ENCODE measurements around the gene DAW1.

DAW1 gene

GRCh38 chr2:227939271-227940027 lies 68.0 kb downstream of the DAW1 start:
- ChIA-PET POLR2A (no interaction called here), CTCF (interaction anchor here (1.0 kb wide), 1 partner anchor 509 kb away, joined by 5 read pairs; no protein-coding TSS in a partner anchor)
- DNase-seq (ENCODE audit: extremely low spot score) = peak; percentile 50
- TF ChIP-seq, protein P1, sequence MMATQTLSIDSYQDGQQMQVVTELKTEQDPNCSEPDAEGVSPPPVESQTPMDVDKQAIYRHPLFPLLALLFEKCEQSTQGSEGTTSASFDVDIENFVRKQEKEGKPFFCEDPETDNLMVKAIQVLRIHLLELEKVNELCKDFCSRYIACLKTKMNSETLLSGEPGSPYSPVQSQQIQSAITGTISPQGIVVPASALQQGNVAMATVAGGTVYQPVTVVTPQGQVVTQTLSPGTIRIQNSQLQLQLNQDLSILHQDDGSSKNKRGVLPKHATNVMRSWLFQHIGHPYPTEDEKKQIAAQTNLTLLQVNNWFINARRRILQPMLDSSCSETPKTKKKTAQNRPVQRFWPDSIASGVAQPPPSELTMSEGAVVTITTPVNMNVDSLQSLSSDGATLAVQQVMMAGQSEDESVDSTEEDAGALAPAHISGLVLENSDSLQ (IDR thresholded peaks at IDR 0.05) = peak; percentile 85
- TF ChIP-seq FOXM1 (IDR thresholded peaks at IDR 0.05; ENCODE audit: borderline replicate concordance) = no peak

DNA sequence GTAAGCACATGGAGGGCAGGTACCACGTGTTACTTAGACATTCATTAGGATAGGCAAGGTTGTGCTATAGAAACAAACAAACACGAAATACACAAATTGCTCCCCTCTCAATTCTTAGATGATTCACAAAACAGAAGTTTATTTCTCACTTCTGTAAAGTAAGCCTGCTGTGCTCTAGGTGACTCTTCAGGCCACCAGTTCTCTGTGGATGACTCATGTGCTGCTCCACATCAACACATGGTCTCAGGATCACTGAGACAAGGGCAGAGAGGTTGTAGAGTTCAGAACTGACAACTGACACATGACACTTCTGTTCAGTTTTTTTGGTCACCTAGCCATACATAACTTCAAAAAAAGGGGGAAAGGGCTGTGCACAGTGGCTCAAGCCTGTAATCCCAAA lies 70.6 kb downstream of the DAW1 start:
- CTCF ChIA-PET = no interaction called here
- POLR2A ChIA-PET = no interaction called here
- no peak for TF ChIP-seq TARDBP (IDR thresholded peaks at IDR 0.05)
- TF ChIP-seq SP1 (IDR thresholded peaks at IDR 0.05) = no peak
- TF ChIP-seq ZNF384 (IDR thresholded peaks at IDR 0.05) = no peak
- no peak for TF ChIP-seq FOXK2 (IDR thresholded peaks at IDR 0.05)
- no peak for TF ChIP-seq HDGF (IDR thresholded peaks at IDR 0.05; ENCODE audit: borderline replicate concordance)
- TF ChIP-seq BHLHE40 (IDR thresholded peaks at IDR 0.05; ENCODE audit: borderline replicate concordance) = no peak
- no peak for TF ChIP-seq FOXA1 (IDR thresholded peaks at IDR 0.05)
- TF ChIP-seq ARNT (IDR thresholded peaks at IDR 0.05) = no peak
- TF ChIP-seq NFRKB (IDR thresholded peaks at IDR 0.05) = no peak
- no peak for TF ChIP-seq L3MBTL2 (conservative IDR thresholded peaks at IDR 0.05)
- TF ChIP-seq, protein P1 (IDR thresholded peaks at IDR 0.05) = no peak
- TF ChIP-seq SUZ12 (IDR thresholded peaks at IDR 0.05) = no peak
- TF ChIP-seq CTBP1 (IDR thresholded peaks at IDR 0.05; ENCODE audit: borderline replicate concordance) = no peak
- no peak for DNase-seq (ENCODE audit: extremely low spot score)

DNA sequence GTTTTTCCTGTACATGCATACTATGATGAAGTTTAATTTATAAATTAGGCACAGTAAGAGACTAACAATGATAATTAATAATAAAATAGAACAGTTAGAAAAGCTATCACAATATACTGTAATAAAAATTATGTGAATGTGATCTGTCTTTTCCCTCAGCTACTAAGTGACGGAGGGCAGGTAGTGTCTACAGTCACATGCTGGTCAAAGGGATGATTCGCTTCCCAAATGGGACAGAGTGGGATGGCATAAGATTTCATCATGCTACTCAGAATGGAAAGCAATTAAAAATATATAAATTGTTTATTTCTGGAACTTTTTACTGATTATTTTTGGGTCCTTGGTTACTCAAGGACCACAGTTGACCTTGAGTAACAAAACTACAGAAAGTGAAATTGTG lies 71.5 kb downstream of the DAW1 start:
- DNase-seq (ENCODE audit: extremely low spot score) = no peak
- CTCF ChIA-PET = no interaction called here
- TF ChIP-seq ELF4 (IDR thresholded peaks at IDR 0.05) (no peak), FOXM1 (IDR thresholded peaks at IDR 0.05; ENCODE audit: borderline replicate concordance) (no peak), NFRKB (IDR thresholded peaks at IDR 0.05) (no peak), SUZ12 (IDR thresholded peaks at IDR 0.05) (no peak), FOXA1 (IDR thresholded peaks at IDR 0.05) (no peak), HDGF (IDR thresholded peaks at IDR 0.05; ENCODE audit: borderline replicate concordance) (no peak), SP1 (IDR thresholded peaks at IDR 0.05) (no peak)
- POLR2A ChIA-PET = no interaction called here

- CTCF ChIA-PET = no interaction called here
- no peak for DNase-seq (ENCODE audit: extremely low spot score)
- POLR2A ChIA-PET = no interaction called here
Observed at GRCh38 chr2:227960317-227960716, 88.9 kb downstream of the DAW1 start.

DNA sequence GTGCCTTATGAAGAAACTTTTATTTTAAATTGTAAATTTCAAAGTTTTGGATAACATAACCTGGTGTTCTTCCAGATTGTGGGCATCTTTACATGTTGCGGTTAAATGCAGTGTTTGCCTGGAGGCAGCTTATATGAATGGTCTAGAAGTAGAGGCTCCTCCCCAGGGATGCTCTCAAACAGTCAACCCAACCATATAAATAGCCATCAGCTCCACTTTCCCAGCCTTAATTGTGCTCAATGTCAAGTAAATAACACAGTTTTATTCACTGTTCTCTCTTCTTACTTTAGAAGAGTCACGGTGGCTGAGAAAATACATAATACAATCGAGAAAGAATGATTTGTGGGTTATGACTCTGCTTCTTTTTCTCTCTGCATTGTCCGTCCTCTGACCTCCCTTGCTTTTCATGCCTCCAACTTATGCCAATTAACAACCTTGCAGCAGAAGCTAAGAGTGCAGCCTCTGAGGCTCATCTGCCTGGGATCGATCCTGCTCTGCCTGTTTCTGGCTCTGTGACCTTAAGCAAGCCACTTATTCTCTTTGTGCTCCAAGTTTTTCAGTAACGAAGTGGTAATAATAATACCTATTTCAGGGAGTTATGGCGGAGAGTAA lies 100.3 kb downstream of the DAW1 start:
- no peak for TF ChIP-seq ARNT (IDR thresholded peaks at IDR 0.05)
- ChIA-PET CTCF (no interaction called here), POLR2A (no interaction called here)
- no peak for DNase-seq (ENCODE audit: extremely low spot score)

More at GRCh38 chr2:227960317-227960716, 88.9 kb downstream of the DAW1 start:
- TF ChIP-seq, protein P1 (IDR thresholded peaks at IDR 0.05) = no peak
- TF ChIP-seq TARDBP (IDR thresholded peaks at IDR 0.05) (no peak), L3MBTL2 (conservative IDR thresholded peaks at IDR 0.05) (no peak), ZNF384 (IDR thresholded peaks at IDR 0.05) (no peak), ARNT (IDR thresholded peaks at IDR 0.05) (no peak), LEF1 (IDR thresholded peaks at IDR 0.05; ENCODE audit: borderline replicate concordance) (no peak), FOXM1 (IDR thresholded peaks at IDR 0.05; ENCODE audit: borderline replicate concordance) (no peak), FOXK2 (IDR thresholded peaks at IDR 0.05) (no peak), NFRKB (IDR thresholded peaks at IDR 0.05) (no peak), FOXA1 (IDR thresholded peaks at IDR 0.05) (no peak), SP1 (IDR thresholded peaks at IDR 0.05) (no peak), HDGF (IDR thresholded peaks at IDR 0.05; ENCODE audit: borderline replicate concordance) (no peak), SUZ12 (IDR thresholded peaks at IDR 0.05) (no peak), ELF4 (IDR thresholded peaks at IDR 0.05) (no peak), CTBP1 (IDR thresholded peaks at IDR 0.05; ENCODE audit: borderline replicate concordance) (no peak), BHLHE40 (IDR thresholded peaks at IDR 0.05; ENCODE audit: borderline replicate concordance) (no peak)

GRCh38 chr2:227973241-227973640 lies 101.8 kb downstream of the DAW1 start:
- CTCF ChIA-PET = no interaction called here
- no peak for DNase-seq (ENCODE audit: extremely low spot score)
- TF ChIP-seq ELF4 (IDR thresholded peaks at IDR 0.05) (no peak), ARNT (IDR thresholded peaks at IDR 0.05) (no peak), SUZ12 (IDR thresholded peaks at IDR 0.05) (no peak), LEF1 (IDR thresholded peaks at IDR 0.05; ENCODE audit: borderline replicate concordance) (no peak), SP1 (IDR thresholded peaks at IDR 0.05) (no peak), TARDBP (IDR thresholded peaks at IDR 0.05) (no peak), FOXM1 (IDR thresholded peaks at IDR 0.05; ENCODE audit: borderline replicate concordance) (no peak), BHLHE40 (IDR thresholded peaks at IDR 0.05; ENCODE audit: borderline replicate concordance) (no peak)
- POLR2A ChIA-PET = no interaction called here

All from HEK293T (cell line).